Glomerular endothelial cell (primary cell): ENCODE results near the gene ZIM2. TPM values are rescaled to one million over a fixed set of nuclear protein-coding genes. Genes with fewer than 3 reads are reported as not detected.

Source experiments
- total RNA-seq: library from RNA; depleted of rRNA; stranded (reverse); fragments of >200 nt; gene quantifications from 2 replicates; pipeline ENCODE4 v1.2.3, GENCODE V29; 2015

Gene ZIM2
- total RNA-seq, 1 donor from 2014 or later = not detected

Other genes starting within 250 kb of the ZIM2 start
- gene ZNF71, start 245.4 kb downstream of the ZIM2 start, total RNA-seq = 24.4 and 24.8 TPM in 2 replicates
- gene SMIM17, start 197.6 kb downstream of the ZIM2 start, total RNA-seq = 0.58 and 1.2 TPM in 2 replicates
- gene ZNF835, start 169.0 kb downstream of the ZIM2 start, total RNA-seq = 0.18 and 0.34 TPM in 2 replicates
- 0.34 and 0.93 TPM in 2 replicates for gene PEG3, start within 50 bp of the ZIM2 start, total RNA-seq